GM06990 (cell line): ENCODE measurements around the gene TXNRD3.

Experiments
- DNase-seq: peaks from one replicate; pipeline ENCODE4 v3.0.0-alpha.2; 2011; ENCODE audit not compliant: insufficient read length; ENCODE audit errors: extremely low read depth
- H3K27me3 ChIP-seq: replicated peaks from 2 replicates; pipeline ENCODE4 v1.6.0; 2011; ENCODE audit warnings: low read length; ENCODE audit not compliant: control insufficient read depth, insufficient read depth
- H3K36me3 ChIP-seq: 2 replicates; pipeline ENCODE4 v1.5.1; 2011; ENCODE audit warnings: low read length; ENCODE audit not compliant: control insufficient read depth, insufficient read depth
- H3K4me3 ChIP-seq: replicated peaks from 2 replicates; pipeline ENCODE4 v1.5.1; 2011; ENCODE audit warnings: low read depth, mild to moderate bottlenecking, control low read depth, low read length
- CTCF ChIP-seq: IDR thresholded peaks from 2 replicates; pipeline ENCODE4 v1.5.1; 2011; ENCODE audit warnings: low read length, control low read depth, mild to moderate bottlenecking, inconsistent platforms; ENCODE audit not compliant: insufficient read depth, poor library complexity, severe bottlenecking

The TXNRD3 gene

DNA sequence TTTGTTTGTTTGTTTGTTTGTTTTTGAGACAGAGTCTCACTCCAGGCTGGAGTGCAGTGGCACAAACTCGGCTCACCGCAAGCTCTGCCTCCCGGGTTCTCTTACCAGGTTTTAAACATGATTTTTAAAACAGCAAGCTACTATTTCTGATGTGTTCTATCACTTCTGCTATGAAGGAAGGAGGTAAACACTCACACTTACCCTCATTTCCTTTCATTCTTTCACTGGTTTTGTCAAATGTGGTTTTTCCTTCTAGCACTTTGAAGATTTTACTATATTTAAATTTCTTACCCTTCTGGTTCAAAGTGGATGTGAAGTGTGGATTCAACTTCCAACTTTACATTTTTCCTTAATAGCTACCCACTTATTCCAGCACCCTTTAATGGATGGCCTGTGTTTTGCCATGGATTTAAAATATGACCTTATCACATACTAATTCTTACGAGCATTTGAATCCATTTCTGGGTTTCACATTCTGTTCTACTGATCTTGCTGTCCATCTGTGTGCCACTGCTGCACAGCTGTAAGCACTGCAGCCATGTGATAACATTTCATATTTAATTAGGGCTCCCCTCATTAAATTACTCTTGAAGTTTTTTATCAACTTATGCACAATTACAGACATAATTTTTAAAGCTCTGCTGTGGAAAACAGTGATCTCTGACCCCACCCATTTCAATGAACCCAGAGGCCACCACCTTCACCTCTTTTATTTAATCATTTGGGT is 42.3 kb downstream of the TXNRD3 start:
- TF ChIP-seq CTCF: no peak
- Histone ChIP-seq H3K27me3 (no peaks in the 10 kb centered on the region), H3K4me3 (no peak overlapping the region), H3K36me3 (no peaks in the 10 kb centered on the region)
- DNase-seq: no peak

DNA sequence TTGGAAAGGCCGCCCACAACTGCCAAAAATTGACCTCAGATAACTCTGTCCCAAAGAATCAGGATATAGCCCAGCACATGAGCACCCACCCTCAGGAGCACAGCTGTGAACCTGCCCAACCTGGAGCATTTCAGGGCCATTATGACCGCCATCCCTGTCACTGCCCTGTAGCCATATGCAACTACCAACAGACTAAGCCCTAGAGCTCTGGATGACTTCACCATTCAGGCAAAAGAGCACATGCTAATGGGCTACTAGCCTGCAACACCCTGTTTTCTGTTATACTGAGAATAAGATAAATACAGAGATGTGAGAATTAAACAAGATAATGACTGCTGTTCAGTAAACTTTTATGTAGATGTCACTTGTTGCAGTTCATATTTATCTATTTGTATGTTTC is 45.0 kb downstream of the TXNRD3 start:
- TF ChIP-seq CTCF: no peak
- no peaks in the 10 kb centered on the region for H3K27me3 ChIP-seq
- no peaks in the 10 kb centered on the region for H3K36me3 ChIP-seq
- DNase-seq: no peak
- H3K4me3 ChIP-seq: no peak overlapping the region

GRCh38 chr3:126607214-126607908 is 47.6 kb downstream of the TXNRD3 start:
- H3K27me3 ChIP-seq: no peaks in the 10 kb centered on the region
- DNase-seq: no peak
- no peak overlapping the region for H3K4me3 ChIP-seq
- no peaks in the 10 kb centered on the region for H3K36me3 ChIP-seq
- TF ChIP-seq CTCF: no peak

DNA sequence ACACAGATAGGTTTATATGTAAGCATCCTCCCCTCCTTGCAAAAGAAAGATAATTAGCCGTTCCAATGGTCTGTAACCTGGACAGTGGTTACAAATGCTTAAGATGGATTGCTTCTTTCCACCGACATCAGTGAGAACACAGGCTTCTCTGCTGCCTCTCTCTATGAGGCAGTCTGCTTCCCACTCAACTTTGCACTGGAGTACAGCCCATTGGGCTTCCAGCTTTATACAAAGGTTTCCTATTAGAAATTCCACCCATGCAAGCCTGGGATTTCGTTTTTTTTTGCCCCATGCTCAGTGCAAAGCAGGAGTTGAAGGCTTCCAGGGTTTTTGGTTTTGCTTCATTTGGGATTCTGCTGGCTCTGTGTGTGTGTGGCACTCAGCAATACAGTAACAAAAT is 48.9 kb downstream of the TXNRD3 start:
- TF ChIP-seq CTCF: no peak
- no peak for DNase-seq
- H3K27me3 ChIP-seq: no peaks in the 10 kb centered on the region
- H3K36me3 ChIP-seq: no peaks in the 10 kb centered on the region
- H3K4me3 ChIP-seq: no peak overlapping the region

DNA sequence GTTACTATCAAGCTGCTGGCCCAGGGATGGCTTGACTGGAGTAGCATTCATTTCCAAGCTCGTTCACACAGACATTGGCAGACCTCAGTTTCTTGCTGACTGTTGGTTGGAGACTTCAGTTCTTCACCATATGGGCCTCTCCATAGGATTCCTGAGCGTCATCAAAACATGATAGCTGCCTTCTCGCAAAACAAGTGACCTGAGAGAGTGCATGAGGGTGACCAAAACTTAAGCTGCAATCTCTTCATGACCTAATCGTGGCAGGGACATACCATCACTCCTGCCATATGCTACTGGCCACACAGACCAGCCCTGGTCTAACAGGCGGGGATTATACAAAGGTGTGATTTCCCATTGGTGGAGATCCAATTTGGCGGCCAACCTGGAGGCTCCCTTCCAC is 50.2 kb downstream of the TXNRD3 start:
- H3K4me3 ChIP-seq: no peak overlapping the region
- no peak for DNase-seq
- no peaks in the 10 kb centered on the region for H3K36me3 ChIP-seq
- H3K27me3 ChIP-seq: no peaks in the 10 kb centered on the region
- no peak for TF ChIP-seq CTCF
